Osteoblast (primary cell): ENCODE measurements around the gene MEF2C. TPM values are rescaled to one million over a fixed set of nuclear protein-coding genes. Genes with fewer than 3 reads are reported as not detected.

Experiments used
- DNase-seq: peaks from one replicate; pipeline ENCODE4 v3.0.0; 2011; ENCODE audit warnings: low spot score, mixed read lengths; ENCODE audit not compliant: insufficient read length; ENCODE audit errors: missing footprints
- H2AFZ ChIP-seq: 2 replicates; pipeline ENCODE4 v1.6.0; 2011; ENCODE audit warnings: mild to moderate bottlenecking, low read length
- H3K27ac ChIP-seq: 2 replicates; pipeline ENCODE4 v1.5.1; 2011; ENCODE audit warnings: mild to moderate bottlenecking, low read depth, low read length, moderate library complexity
- H3K27me3 ChIP-seq: 2 replicates; pipeline ENCODE4 v1.6.0; 2012; ENCODE audit warnings: mild to moderate bottlenecking, control low read depth, inconsistent platforms, low read length, moderate library complexity; ENCODE audit not compliant: insufficient read depth
- H3K36me3 ChIP-seq: 2 replicates; pipeline ENCODE4 v1.5.1; 2011; ENCODE audit warnings: mild to moderate bottlenecking, low read length, control low read depth, moderate library complexity; ENCODE audit not compliant: insufficient read depth
- H3K4me1 ChIP-seq: 2 replicates; pipeline ENCODE4 v1.5.1; 2011; ENCODE audit warnings: mild to moderate bottlenecking, low read length, control low read depth, moderate library complexity; ENCODE audit not compliant: insufficient read depth
- H3K4me2 ChIP-seq: 2 replicates; pipeline ENCODE4 v1.6.0; 2011; ENCODE audit warnings: mild to moderate bottlenecking, low read length; ENCODE audit not compliant: insufficient read depth
- H3K4me3 ChIP-seq: fragments of 200-600 bp; sonication (generic); 3 replicates; pipeline ENCODE4 v1.5.1; 2012; ENCODE audit warnings: mild to moderate bottlenecking, low read length, inconsistent platforms; ENCODE audit not compliant: insufficient read depth
- H3K79me2 ChIP-seq: 2 replicates; pipeline ENCODE4 v1.6.0; 2012; ENCODE audit warnings: mild to moderate bottlenecking, low read length, control low read depth, inconsistent platforms; ENCODE audit not compliant: insufficient read depth
- H3K9me3 ChIP-seq: 2 replicates; pipeline ENCODE4 v1.5.1; 2011; ENCODE audit warnings: low read depth, low read length, control low read depth
- H4K20me1 ChIP-seq: 2 replicates; pipeline ENCODE4 v1.6.0; 2012; ENCODE audit warnings: mild to moderate bottlenecking, low read length, control low read depth; ENCODE audit not compliant: insufficient read depth
- CTCF ChIP-seq: IDR thresholded peaks from 2 replicates; pipeline ENCODE4 v1.5.1; 2011; ENCODE audit warnings: mild to moderate bottlenecking, low read depth, low read length, moderate library complexity; ENCODE audit errors: extremely low read depth
- total RNA-seq: library from RNA; depleted of rRNA; stranded (reverse); fragments of >200 nt; gene quantifications from 2 replicates; pipeline ENCODE4 v1.2.3, GENCODE V29; 2012

Gene MEF2C
- total RNA-seq, 1 donor, result 13.4 TPM

- Histone ChIP-seq H3K79me2 (no peaks in the 10 kb centered on the region), H3K4me2 (no peak overlapping the region), H2AFZ (no peak overlapping the region), H3K27me3 (no peaks in the 10 kb centered on the region), H3K27ac (no peak overlapping the region), H3K36me3 (peaks cover 6% of the 10 kb centered on the region), H3K9me3 (no peaks in the 10 kb centered on the region), H3K4me1 (no peaks in the 10 kb centered on the region), H3K4me3 (no peak overlapping the region), H4K20me1 (no peaks in the 10 kb centered on the region)
- DNase-seq, result no peak
- no peak for TF ChIP-seq CTCF
Measured at GRCh38 chr5:88806338-88806737, 76.6 kb downstream of the MEF2C start.

GRCh38 chr5:88805151-88805784, 77.7 kb downstream of the MEF2C start:
- Histone ChIP-seq H3K27ac (no peak overlapping the region), H2AFZ (no peak overlapping the region), H3K4me2 (no peak overlapping the region), H4K20me1 (no peaks in the 10 kb centered on the region), H3K9me3 (no peaks in the 10 kb centered on the region), H3K79me2 (no peaks in the 10 kb centered on the region), H3K36me3 (peaks cover 6% of the 10 kb centered on the region), H3K4me1 (no peaks in the 10 kb centered on the region), H3K4me3 (no peak overlapping the region), H3K27me3 (no peaks in the 10 kb centered on the region)
- TF ChIP-seq CTCF, result no peak
- no peak for DNase-seq

GRCh38 chr5:88804444-88804843, 78.5 kb downstream of the MEF2C start:
- no peak for TF ChIP-seq CTCF
- DNase-seq, result peak; percentile 3
- Histone ChIP-seq H4K20me1 (no peaks in the 10 kb centered on the region), H3K27me3 (no peaks in the 10 kb centered on the region), H3K4me1 (no peaks in the 10 kb centered on the region), H2AFZ (no peak overlapping the region), H3K79me2 (no peaks in the 10 kb centered on the region), H3K9me3 (no peaks in the 10 kb centered on the region), H3K27ac (no peak overlapping the region), H3K36me3 (peaks cover 6% of the 10 kb centered on the region), H3K4me2 (no peak overlapping the region), H3K4me3 (no peak overlapping the region)

GRCh38 chr5:88803309-88803708, 79.7 kb downstream of the MEF2C start:
- DNase-seq, result no peak
- no peaks in the 10 kb centered on the region for H3K9me3 ChIP-seq
- TF ChIP-seq CTCF, result no peak

More at GRCh38 chr5:88803309-88803708, 79.7 kb downstream of the MEF2C start:
- H4K20me1 ChIP-seq, result no peaks in the 10 kb centered on the region
- peaks cover 6% of the 10 kb centered on the region for H3K36me3 ChIP-seq
- no peak overlapping the region for H3K27ac ChIP-seq
- H3K27me3 ChIP-seq, result no peaks in the 10 kb centered on the region
- no peak overlapping the region for H3K4me3 ChIP-seq
- H2AFZ ChIP-seq, result no peak overlapping the region
- H3K4me2 ChIP-seq, result no peak overlapping the region
- no peaks in the 10 kb centered on the region for H3K79me2 ChIP-seq
- H3K4me1 ChIP-seq, result no peaks in the 10 kb centered on the region
